CD14-positive monocyte (primary cell): ENCODE results near the gene XDH. TPM values are rescaled to one million over a fixed set of nuclear protein-coding genes. Genes with fewer than 3 reads are reported as not detected.

Experiments
- DNase-seq, 3 donors: peaks; one replicate each; pipeline ENCODE4 v3.0.0-alpha.2; 2011 to 2022
- H2AFZ ChIP-seq: 2 replicates; pipeline ENCODE4 v1.6.0; 2012; ENCODE audit warnings: mild to moderate bottlenecking, low read depth, low read length, inconsistent platforms; ENCODE audit not compliant: insufficient read depth, poor library complexity, severe bottlenecking
- H3K27ac ChIP-seq, 2 donors: 1 replicate in 1 of 2; 2 replicates in 1 of 2; pipeline ENCODE4 v1.5.1; 2012 to 2013; ENCODE audit warnings: low read length in 2 of 2, control low read depth in 1 of 2, inconsistent platforms in 1 of 2, low read depth in 1 of 2, mild to moderate bottlenecking in 1 of 2
- H3K27me3 ChIP-seq, 2 donors: one replicate each; pipeline versions ENCODE4 v1.6.0 to v1.6.1; 2011 to 2013; ENCODE audit warnings: low read length in 2 of 2; ENCODE audit not compliant: control insufficient read depth in 2 of 2, insufficient read depth in 2 of 2
- H3K36me3 ChIP-seq, 2 donors: replicated peaks in 1 of 2; 1 replicate in 1 of 2; 2 replicates in 1 of 2; pipeline versions ENCODE4 v1.5.1 to v1.6.1; 2012 to 2013; ENCODE audit warnings: low read length in 2 of 2, control low read depth in 1 of 2, inconsistent platforms in 1 of 2, mild to moderate bottlenecking in 1 of 2; ENCODE audit not compliant: insufficient read depth in 2 of 2, control insufficient read depth in 1 of 2
- H3K4me1 ChIP-seq, 2 donors: 1 replicate in 1 of 2; 2 replicates in 1 of 2; pipeline versions ENCODE4 v1.5.1 to v1.6.1; 2012 to 2013; ENCODE audit warnings: low read length in 2 of 2, control low read depth in 1 of 2, inconsistent platforms in 1 of 2, mild to moderate bottlenecking in 1 of 2, moderate library complexity in 1 of 2; ENCODE audit not compliant: insufficient read depth in 2 of 2, control insufficient read depth in 1 of 2
- H3K4me2 ChIP-seq: replicated peaks from 2 replicates; pipeline ENCODE3; 2012; ENCODE audit warnings: low read length, moderate library complexity, mild to moderate bottlenecking; ENCODE audit not compliant: poor library complexity, severe bottlenecking; ENCODE audit errors: extremely low read depth
- H3K4me3 ChIP-seq, 3 experiments: fragments of 200-600 bp in 1 of 3; sonication (generic) in 1 of 3; replicated peaks in 1 of 3; 1 replicate in 2 of 3; 2 replicates in 1 of 3; pipeline ENCODE4 v1.5.1; 2011 to 2013; ENCODE audit warnings: low read length in 3 of 3, mild to moderate bottlenecking in 3 of 3, control low read depth in 2 of 3, low read depth in 2 of 3, inconsistent platforms in 1 of 3, moderate library complexity in 1 of 3
- H3K79me2 ChIP-seq: 2 replicates; pipeline ENCODE4 v1.6.0; 2012; ENCODE audit warnings: mild to moderate bottlenecking, control low read depth, inconsistent platforms, low read length, moderate library complexity; ENCODE audit not compliant: insufficient read depth
- H3K9ac ChIP-seq: 2 replicates; pipeline ENCODE4 v1.6.0; 2017; ENCODE audit warnings: low read length, mild to moderate bottlenecking; ENCODE audit not compliant: insufficient read depth, poor library complexity, severe bottlenecking
- H3K9me3 ChIP-seq, 2 donors: replicated peaks in 1 of 2; 1 replicate in 1 of 2; 2 replicates in 1 of 2; pipeline versions ENCODE4 v1.5.1 to v1.6.1; 2012 to 2013; ENCODE audit warnings: low read length in 2 of 2, control low read depth in 1 of 2; ENCODE audit not compliant: control insufficient read depth in 1 of 2, insufficient read depth in 1 of 2
- H4K20me1 ChIP-seq: 2 replicates; pipeline ENCODE4 v1.6.0; 2012; ENCODE audit warnings: mild to moderate bottlenecking, low read length, control low read depth, moderate library complexity; ENCODE audit not compliant: insufficient read depth
- H3K27ac Mint-ChIP-seq, 7 donors: one replicate each; pipeline ENCODE4 v1.8.0; 2020; ENCODE audit warnings: mild to moderate bottlenecking in 7 of 7, mixed read lengths in 7 of 7, moderate library complexity in 6 of 7, inconsistent platforms in 2 of 7
- H3K27me3 Mint-ChIP-seq, 3 donors: one replicate each; pipeline ENCODE4 v1.8.0; 2021 to 2022; ENCODE audit warnings: low read depth in 3 of 3, mild to moderate bottlenecking in 3 of 3, mixed read lengths in 3 of 3, moderate library complexity in 3 of 3, inconsistent platforms in 1 of 3
- H3K36me3 Mint-ChIP-seq, 2 donors: one replicate each; pipeline ENCODE4 v1.8.0; 2020; ENCODE audit warnings: mixed read lengths in 2 of 2, inconsistent platforms in 1 of 2, mild to moderate bottlenecking in 1 of 2
- H3K4me1 Mint-ChIP-seq: one replicate; pipeline ENCODE4 v1.8.0; 2020; ENCODE audit warnings: mild to moderate bottlenecking, mixed read lengths
- H3K4me3 Mint-ChIP-seq, 2 donors: one replicate each; pipeline ENCODE4 v1.8.0; 2020; ENCODE audit warnings: mild to moderate bottlenecking in 2 of 2, mixed read lengths in 2 of 2, moderate library complexity in 1 of 2
- H3K9me3 Mint-ChIP-seq, 7 donors: one replicate each; pipeline ENCODE4 v1.8.0; 2020 to 2022; ENCODE audit warnings: mixed read lengths in 7 of 7, mild to moderate bottlenecking in 6 of 7, moderate library complexity in 6 of 7, inconsistent platforms in 2 of 7
- WGBS: methylation state at CpG from one replicate; pipeline ENCODE4 v1.1.5; 2013; ENCODE audit warnings: missing lambda C conversion rate; ENCODE audit not compliant: insufficient coverage; 5-methylcytosine and 5-hydroxymethylcytosine counted together
- intact Hi-C, 2 donors: fragments of 100-400 bp; cut with micrococcal nuclease; formaldehyde crosslinking; loops; one replicate each; pipeline versions ENCODE4 v1.15.0 to v1.15.1; 2023
- polyA plus RNA-seq, 3 donors: library from polyadenylated mRNA; depleted of rRNA in 1 of 3; unstranded in 2 of 3; stranded (reverse) in 1 of 3; fragments of 300-500 nt in 2 of 3; fragments of >200 nt in 1 of 3; fragmentation: Illumina TruSeq in 2 of 3; gene quantifications; 1 replicate in 2 of 3; 2 replicates in 1 of 3; pipeline ENCODE4 v1.2.3, GENCODE V29; 2012 to 2021
- TF ChIP-seq, protein P1 (sequence below): fragments of 200-600 bp; IDR thresholded peaks from one replicate; pipeline ENCODE4 v1.8.0; 2022; ENCODE audit warnings: antibody characterized with exemption, mild to moderate bottlenecking

The XDH gene
- polyA plus RNA-seq, 3 donors, result not detected

DNA sequence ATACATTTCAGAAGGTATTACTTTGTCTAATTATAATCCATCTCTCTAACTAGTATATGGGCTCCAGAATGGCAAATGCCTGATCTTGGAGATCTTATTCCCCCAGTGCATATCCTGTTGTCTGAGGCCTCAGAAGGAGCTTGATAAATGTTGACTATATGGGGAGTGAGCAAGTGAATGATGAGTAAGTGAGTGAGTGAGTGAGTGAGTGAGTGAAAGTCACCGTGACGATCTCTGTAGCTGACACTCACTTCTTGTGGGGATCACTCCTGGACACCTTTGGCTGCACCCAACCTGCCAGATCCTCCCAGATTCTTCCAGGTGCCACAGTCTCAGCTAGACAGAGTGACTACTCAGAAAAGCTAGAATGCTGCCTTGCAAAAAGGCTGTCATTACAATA is 2.8 kb downstream of the XDH start:
- TF ChIP-seq, protein P1, sequence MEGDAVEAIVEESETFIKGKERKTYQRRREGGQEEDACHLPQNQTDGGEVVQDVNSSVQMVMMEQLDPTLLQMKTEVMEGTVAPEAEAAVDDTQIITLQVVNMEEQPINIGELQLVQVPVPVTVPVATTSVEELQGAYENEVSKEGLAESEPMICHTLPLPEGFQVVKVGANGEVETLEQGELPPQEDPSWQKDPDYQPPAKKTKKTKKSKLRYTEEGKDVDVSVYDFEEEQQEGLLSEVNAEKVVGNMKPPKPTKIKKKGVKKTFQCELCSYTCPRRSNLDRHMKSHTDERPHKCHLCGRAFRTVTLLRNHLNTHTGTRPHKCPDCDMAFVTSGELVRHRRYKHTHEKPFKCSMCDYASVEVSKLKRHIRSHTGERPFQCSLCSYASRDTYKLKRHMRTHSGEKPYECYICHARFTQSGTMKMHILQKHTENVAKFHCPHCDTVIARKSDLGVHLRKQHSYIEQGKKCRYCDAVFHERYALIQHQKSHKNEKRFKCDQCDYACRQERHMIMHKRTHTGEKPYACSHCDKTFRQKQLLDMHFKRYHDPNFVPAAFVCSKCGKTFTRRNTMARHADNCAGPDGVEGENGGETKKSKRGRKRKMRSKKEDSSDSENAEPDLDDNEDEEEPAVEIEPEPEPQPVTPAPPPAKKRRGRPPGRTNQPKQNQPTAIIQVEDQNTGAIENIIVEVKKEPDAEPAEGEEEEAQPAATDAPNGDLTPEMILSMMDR, result no peak
- WGBS, result no CpG with 5 or more reads among the region's 2 CpGs
- DNase-seq, result no peak

DNA sequence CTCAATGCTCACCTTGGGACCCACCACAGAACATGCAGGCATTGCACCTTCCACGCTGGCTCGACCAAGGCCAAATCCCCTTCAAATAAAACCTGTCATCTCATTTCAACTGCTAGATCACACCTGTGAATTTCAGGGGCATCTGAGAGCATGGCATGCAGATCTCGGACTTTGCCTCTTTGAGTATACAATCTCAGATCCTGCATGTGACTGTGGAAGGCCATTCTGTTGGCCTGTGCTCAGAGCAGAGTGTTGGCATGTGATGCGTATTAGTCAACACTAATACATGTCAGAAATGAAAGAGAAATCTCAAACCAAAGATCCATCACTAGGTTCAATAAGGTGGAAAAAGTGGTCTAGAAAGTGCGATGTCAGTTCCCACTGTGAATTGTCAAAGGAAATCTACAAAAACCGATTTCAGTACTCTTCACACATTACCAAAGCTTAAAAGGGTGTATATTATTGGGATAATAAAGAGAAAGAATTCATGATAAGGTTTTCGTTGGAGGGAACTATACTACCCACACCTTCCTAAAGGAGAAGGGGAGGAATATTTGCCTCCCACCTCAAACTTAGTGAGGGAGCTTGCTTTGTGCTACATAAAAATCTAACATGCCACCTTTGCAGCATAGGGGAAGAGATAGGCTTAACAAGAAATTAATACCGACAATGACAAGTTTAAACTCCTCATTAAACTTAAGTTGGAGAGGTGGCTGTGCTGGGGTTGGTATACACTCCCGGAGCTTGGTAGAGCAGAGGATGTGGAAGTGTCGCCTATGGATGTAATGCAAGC is 7.8 kb downstream of the XDH start:
- Histone ChIP-seq H2AFZ (no peak overlapping the region), H4K20me1 (no peaks in the 10 kb centered on the region), H3K4me1 (no peaks in the 10 kb centered on the region), H3K27ac (no peak overlapping the region), H3K36me3 (no peaks in the 10 kb centered on the region), H3K4me3 (no peak overlapping the region), H3K9me3 (no peaks in the 10 kb centered on the region), H3K79me2 (no peaks in the 10 kb centered on the region), H3K9ac (no peak overlapping the region), H3K4me2 (no peak overlapping the region), H3K27me3 (no peaks in the 10 kb centered on the region)
- intact Hi-C loops, result no loop called here
- WGBS, result 100% methylated on average over 3 of the region's 10 CpGs
- Mint-ChIP-seq H3K27ac (no peak overlapping the region), H3K4me1 (no peaks in the 10 kb centered on the region), H3K4me3 (no peak overlapping the region), H3K36me3 (no peaks in the 10 kb centered on the region), H3K27me3 (peaks cover 0 to 6% (median 6%) of the 10 kb centered on the region in 3 donors), H3K9me3 (peaks cover 0 to 9% (median 0%) of the 10 kb centered on the region in 7 donors)
- DNase-seq, result no peak
- TF ChIP-seq, protein P1, result no peak

More for the DNA sequence above, 2.8 kb downstream of the XDH start:
- intact Hi-C loops, result no loop called here
- Histone ChIP-seq H3K4me1 (no peaks in the 10 kb centered on the region), H4K20me1 (no peaks in the 10 kb centered on the region), H3K4me2 (no peak overlapping the region), H3K27me3 (no peaks in the 10 kb centered on the region), H3K36me3 (no peaks in the 10 kb centered on the region), H3K79me2 (no peaks in the 10 kb centered on the region), H3K4me3 (no peak overlapping the region), H2AFZ (no peak overlapping the region), H3K9ac (no peak overlapping the region), H3K9me3 (no peaks in the 10 kb centered on the region), H3K27ac (no peak overlapping the region)
- Mint-ChIP-seq H3K9me3 (peaks cover 0 to 2% (median 0%) of the 10 kb centered on the region in 7 donors), H3K27ac (no peak overlapping the region), H3K4me3 (no peak overlapping the region), H3K27me3 (peaks cover 0 to 15% (median 8%) of the 10 kb centered on the region in 3 donors), H3K36me3 (no peaks in the 10 kb centered on the region), H3K4me1 (peaks cover 7% of the 10 kb centered on the region)
